ENCODE data around the gene C4BPB.

C4BPB gene

DNA sequence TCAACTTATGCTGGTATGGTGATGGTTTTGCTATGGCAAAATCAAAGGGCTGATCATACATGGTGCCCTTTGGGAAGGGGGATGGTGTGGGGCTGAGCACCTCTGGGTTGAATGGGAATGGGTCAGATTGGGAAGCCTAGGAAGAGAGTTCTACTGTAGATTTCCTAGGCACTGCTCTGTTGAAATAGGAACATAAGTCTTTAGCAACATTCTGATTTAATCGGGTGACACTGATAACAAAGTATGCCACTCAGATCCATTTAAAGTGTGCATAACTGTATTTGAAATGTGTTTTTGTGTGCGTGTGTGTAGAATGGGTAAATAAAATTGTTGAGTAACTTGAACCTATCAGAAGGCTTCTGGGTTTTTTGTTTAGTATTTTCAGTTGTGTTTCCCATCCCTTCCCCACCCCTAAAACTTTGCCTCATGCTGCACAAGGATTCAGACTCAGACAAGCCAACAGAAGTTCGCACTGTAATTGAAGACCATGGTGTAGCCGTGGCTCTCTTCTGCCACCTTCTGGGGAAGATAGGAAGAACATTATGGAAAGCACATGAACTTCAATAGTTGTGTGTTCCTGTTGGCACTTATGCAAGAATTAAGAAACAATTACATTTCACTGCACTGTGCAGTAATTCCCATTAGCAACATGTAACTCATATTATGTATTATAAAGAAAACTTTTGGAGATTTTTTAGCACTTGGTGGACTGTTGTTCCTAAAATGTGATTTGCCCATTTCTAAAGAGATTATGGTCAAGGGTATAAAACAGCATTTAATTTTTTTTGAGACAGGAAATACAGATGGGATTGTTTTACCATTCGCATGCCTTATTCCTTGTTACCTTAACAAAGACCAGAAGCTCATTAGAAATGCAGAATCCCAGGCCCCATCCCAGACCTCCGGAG is 10.9 kb upstream of the C4BPB start:
- Histone ChIP-seq H3K9me3 (ENCODE audit: control insufficient read depth, low read length) (no peaks in the 10 kb centered on the region), H3K36me3 (ENCODE audit: control insufficient read depth, insufficient read depth, low read length) (no peaks in the 10 kb centered on the region), H3K9ac (ENCODE audit: low read length) (no peak overlapping the region), H3K27me3 (ENCODE audit: control insufficient read depth, insufficient read depth, low read length) (no peaks in the 10 kb centered on the region), H3K4me3 (ENCODE audit: low read length) (no peak overlapping the region), H3K4me1 (ENCODE audit: control insufficient read depth, insufficient read depth, low read length) (peaks cover 21% of the 10 kb centered on the region)

DNA sequence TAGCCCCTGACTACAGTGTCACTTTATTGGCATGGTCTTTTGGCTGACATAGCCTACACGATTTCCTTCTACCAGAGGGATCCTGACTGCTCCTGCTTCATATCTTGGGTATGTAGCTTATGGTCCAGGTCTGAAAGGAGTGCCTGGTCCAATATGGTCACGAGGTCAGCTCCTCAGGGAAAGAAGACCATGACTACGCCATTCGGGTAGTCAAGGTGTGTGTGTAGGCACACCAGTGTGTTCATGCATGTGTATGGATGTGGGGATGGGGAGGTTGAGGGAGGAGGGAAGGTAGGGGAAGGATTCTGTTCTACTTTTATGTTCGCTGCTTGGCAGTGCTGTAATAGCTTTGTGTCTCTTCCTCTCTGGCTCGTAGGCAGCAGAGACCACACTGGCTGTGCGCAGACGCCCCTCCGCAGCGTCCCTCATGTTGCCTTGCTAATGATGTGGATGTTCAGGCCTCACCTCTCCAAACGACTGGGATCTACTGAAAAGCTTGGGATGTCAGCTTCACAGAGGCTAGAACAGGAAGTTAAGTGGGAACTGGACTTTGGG is 10.0 kb upstream of the C4BPB start:
- Histone ChIP-seq H3K9me3 (ENCODE audit: control insufficient read depth, low read length) (no peaks in the 10 kb centered on the region), H3K4me3 (ENCODE audit: low read length) (no peak overlapping the region), H3K27me3 (ENCODE audit: control insufficient read depth, insufficient read depth, low read length) (no peaks in the 10 kb centered on the region), H3K4me1 (ENCODE audit: control insufficient read depth, insufficient read depth, low read length) (peaks cover 21% of the 10 kb centered on the region), H3K9ac (ENCODE audit: low read length) (no peak overlapping the region), H3K36me3 (ENCODE audit: control insufficient read depth, insufficient read depth, low read length) (no peaks in the 10 kb centered on the region)

DNA sequence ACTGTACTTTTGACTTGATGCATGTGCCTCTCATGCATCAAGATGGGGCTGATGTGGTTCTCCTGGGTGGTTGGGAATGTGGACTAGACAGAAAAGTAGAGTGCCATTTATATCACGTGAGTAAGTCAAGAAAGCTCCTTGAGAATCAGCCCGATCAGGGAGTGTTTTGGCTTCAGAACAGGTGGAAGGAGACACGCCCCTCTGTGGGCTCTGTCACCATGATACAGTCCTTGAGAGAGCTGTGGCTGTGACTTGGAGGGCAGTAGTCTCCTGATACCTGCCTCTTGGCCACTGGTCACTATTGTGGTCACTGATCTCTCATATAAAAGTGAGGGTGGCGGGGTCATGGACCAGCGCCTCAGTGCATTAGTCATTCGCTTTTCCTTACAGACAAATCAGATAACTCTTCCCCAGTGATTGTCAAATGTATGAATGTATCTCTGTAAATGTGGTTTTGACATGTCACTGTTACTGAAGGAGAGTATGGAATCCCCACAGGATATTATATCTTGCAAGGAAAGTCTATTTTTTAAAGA is 8.9 kb upstream of the C4BPB start:
- H3K4me3 ChIP-seq (ENCODE audit: low read length), result no peak overlapping the region
- no peak overlapping the region for H3K9ac ChIP-seq (ENCODE audit: low read length)
- peaks cover 21% of the 10 kb centered on the region for H3K4me1 ChIP-seq (ENCODE audit: control insufficient read depth, insufficient read depth, low read length)
- H3K27me3 ChIP-seq (ENCODE audit: control insufficient read depth, insufficient read depth, low read length), result no peaks in the 10 kb centered on the region
- no peaks in the 10 kb centered on the region for H3K36me3 ChIP-seq (ENCODE audit: control insufficient read depth, insufficient read depth, low read length)
- no peaks in the 10 kb centered on the region for H3K9me3 ChIP-seq (ENCODE audit: control insufficient read depth, low read length)

DNA sequence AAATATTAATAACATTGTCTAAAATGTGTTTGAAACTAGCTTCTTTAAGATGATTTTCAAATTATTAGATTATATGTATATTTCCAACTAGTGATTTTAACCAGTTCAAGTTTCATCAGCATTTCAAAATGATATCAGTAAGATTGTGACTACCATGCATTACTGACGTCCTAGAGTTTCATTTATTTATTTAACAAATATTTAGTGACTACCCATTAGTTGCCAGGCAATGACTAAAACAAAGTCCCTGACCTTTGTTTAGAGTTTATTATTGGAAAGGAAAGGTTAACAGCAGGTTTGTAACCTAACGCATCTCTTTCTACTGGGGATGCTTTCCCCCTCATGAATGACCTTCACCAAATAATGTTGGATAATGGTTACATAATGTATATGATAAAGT is 7.6 kb upstream of the C4BPB start:
- Histone ChIP-seq H3K4me3 (ENCODE audit: low read length) (no peak overlapping the region), H3K36me3 (ENCODE audit: control insufficient read depth, insufficient read depth, low read length) (no peaks in the 10 kb centered on the region), H3K9me3 (ENCODE audit: control insufficient read depth, low read length) (no peaks in the 10 kb centered on the region), H3K4me1 (ENCODE audit: control insufficient read depth, insufficient read depth, low read length) (peaks cover 21% of the 10 kb centered on the region), H3K27me3 (ENCODE audit: control insufficient read depth, insufficient read depth, low read length) (no peaks in the 10 kb centered on the region), H3K9ac (ENCODE audit: low read length) (no peak overlapping the region)

DNA sequence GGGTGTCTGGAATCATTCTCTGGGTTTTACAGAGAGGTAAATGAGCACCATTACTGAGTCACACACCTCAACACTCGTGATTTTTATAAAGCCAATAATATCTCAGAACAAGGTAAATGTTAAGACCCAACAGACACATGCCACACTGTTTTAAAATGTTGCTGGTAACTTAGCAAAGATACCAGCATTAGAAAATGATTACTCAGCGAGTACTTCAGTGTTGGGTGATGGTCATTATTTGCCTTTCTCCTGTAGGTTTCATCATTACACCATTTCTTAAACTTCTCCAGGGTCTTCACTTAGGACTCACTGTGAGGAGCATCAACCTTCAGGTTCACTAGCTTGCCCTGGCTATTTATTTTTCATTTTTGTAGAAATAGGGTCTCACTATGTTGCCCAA is 6.9 kb upstream of the C4BPB start:
- Histone ChIP-seq H3K4me1 (ENCODE audit: control insufficient read depth, insufficient read depth, low read length) (peaks cover 21% of the 10 kb centered on the region), H3K9ac (ENCODE audit: low read length) (no peak overlapping the region), H3K36me3 (ENCODE audit: control insufficient read depth, insufficient read depth, low read length) (no peaks in the 10 kb centered on the region), H3K9me3 (ENCODE audit: control insufficient read depth, low read length) (no peaks in the 10 kb centered on the region), H3K27me3 (ENCODE audit: control insufficient read depth, insufficient read depth, low read length) (no peaks in the 10 kb centered on the region), H3K4me3 (ENCODE audit: low read length) (no peak overlapping the region)

DNA sequence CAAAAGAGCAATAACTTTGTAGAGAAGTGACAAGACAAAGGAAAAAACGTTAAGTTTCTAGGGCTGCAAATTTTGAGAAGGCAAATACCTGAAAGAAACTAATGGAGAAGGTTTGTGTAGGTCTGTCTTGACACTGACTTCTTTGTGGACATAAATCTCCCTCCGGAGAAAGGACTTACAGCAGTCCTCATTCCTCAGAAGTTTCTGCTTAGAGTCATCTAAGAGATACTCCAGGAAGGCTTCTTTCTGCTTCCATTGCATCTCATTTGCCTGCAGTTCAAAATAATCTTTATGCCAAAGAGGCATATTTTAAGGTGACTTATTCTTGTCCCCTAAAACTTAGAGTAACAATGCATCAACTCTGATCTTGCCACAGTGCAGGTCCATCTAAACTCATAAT is 4.4 kb upstream of the C4BPB start:
- H3K4me3 ChIP-seq (ENCODE audit: low read length), result no peak overlapping the region
- no peak overlapping the region for H3K9ac ChIP-seq (ENCODE audit: low read length)
- H3K4me1 ChIP-seq (ENCODE audit: control insufficient read depth, insufficient read depth, low read length), result peaks cover 27% of the 10 kb centered on the region
- H3K27me3 ChIP-seq (ENCODE audit: control insufficient read depth, insufficient read depth, low read length), result no peaks in the 10 kb centered on the region
- no peaks in the 10 kb centered on the region for H3K36me3 ChIP-seq (ENCODE audit: control insufficient read depth, insufficient read depth, low read length)
- no peaks in the 10 kb centered on the region for H3K9me3 ChIP-seq (ENCODE audit: control insufficient read depth, low read length)

DNA sequence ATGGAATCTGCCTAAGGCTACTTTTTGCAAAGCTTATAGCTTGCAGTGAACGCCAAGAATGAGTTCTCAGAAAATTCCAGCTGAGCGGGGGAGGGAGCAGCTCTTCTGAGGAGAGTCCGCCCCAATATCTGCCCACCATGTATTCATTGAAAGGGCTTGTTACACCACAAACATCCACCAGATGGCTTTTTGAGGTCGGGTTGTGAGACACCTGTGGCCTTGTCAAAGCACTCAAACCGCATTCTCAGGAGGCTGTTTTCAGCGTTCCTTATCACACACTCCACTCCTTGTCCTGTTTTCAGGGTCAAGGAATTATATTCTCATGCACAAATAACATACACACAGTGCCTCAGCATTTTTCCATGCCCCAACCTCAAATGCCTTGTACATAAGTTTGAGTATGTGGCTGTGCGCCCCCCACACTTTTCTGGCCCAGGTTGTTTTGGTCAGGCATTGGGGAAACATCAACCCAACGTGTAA is 3.9 kb upstream of the C4BPB start:
- Histone ChIP-seq H3K9me3 (ENCODE audit: control insufficient read depth, low read length) (no peaks in the 10 kb centered on the region), H3K36me3 (ENCODE audit: control insufficient read depth, insufficient read depth, low read length) (no peaks in the 10 kb centered on the region), H3K27me3 (ENCODE audit: control insufficient read depth, insufficient read depth, low read length) (no peaks in the 10 kb centered on the region), H3K4me1 (ENCODE audit: control insufficient read depth, insufficient read depth, low read length) (peaks cover 28% of the 10 kb centered on the region), H3K4me3 (ENCODE audit: low read length) (no peak overlapping the region), H3K9ac (ENCODE audit: low read length) (no peak overlapping the region)

DNA sequence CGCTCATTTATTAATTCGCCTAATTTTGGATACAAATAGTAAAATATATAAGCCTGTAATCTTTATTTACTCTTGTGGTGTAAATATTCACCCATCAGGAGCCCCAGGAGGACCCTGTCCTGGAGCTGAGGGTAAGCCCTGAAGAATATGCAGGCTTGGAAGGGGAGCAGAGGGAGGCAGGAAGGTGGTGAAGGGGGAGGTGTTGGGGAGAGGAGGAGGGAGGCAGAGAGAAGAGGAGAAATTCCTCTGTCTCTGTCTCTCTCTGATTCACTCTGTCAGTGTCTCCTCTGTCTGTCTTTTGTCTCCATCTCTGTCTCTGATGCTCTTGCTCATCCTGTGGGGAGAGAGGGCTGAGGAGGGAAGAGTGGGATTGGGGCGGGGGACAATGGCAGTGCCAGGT is 2.8 kb upstream of the C4BPB start:
- Histone ChIP-seq H3K36me3 (ENCODE audit: control insufficient read depth, insufficient read depth, low read length) (no peaks in the 10 kb centered on the region), H3K9me3 (ENCODE audit: control insufficient read depth, low read length) (no peaks in the 10 kb centered on the region), H3K4me3 (ENCODE audit: low read length) (no peak overlapping the region), H3K9ac (ENCODE audit: low read length) (no peak overlapping the region), H3K27me3 (ENCODE audit: control insufficient read depth, insufficient read depth, low read length) (no peaks in the 10 kb centered on the region), H3K4me1 (ENCODE audit: control insufficient read depth, insufficient read depth, low read length) (peaks cover 26% of the 10 kb centered on the region)

DNA sequence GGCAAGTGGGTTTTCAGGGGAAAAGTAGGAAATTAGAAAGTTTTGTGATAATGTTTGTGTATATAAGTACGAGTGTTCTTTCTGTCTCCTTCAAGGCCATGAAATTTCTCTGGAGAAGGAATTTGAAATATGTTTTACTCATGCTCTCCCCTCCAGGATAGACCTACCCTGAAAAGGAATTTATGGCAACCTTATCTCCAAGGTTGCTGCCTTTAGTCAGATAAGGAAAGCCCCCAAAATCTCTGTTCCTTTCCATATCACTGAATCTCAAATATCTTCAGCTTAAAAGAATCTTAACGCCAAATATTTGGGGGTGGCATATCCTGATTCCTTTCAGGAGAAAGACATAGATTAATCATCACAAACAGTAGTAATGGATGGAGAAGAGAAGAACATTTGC is 499 bp upstream of the C4BPB start:
- H3K9me3 ChIP-seq (ENCODE audit: control insufficient read depth, low read length), result no peaks in the 10 kb centered on the region
- no peak overlapping the region for H3K9ac ChIP-seq (ENCODE audit: low read length)
- no peaks in the 10 kb centered on the region for H3K36me3 ChIP-seq (ENCODE audit: control insufficient read depth, insufficient read depth, low read length)
- no peaks in the 10 kb centered on the region for H3K27me3 ChIP-seq (ENCODE audit: control insufficient read depth, insufficient read depth, low read length)
- no peak overlapping the region for H3K4me3 ChIP-seq (ENCODE audit: low read length)
- H3K4me1 ChIP-seq (ENCODE audit: control insufficient read depth, insufficient read depth, low read length), result peaks cover 20% of the 10 kb centered on the region

DNA sequence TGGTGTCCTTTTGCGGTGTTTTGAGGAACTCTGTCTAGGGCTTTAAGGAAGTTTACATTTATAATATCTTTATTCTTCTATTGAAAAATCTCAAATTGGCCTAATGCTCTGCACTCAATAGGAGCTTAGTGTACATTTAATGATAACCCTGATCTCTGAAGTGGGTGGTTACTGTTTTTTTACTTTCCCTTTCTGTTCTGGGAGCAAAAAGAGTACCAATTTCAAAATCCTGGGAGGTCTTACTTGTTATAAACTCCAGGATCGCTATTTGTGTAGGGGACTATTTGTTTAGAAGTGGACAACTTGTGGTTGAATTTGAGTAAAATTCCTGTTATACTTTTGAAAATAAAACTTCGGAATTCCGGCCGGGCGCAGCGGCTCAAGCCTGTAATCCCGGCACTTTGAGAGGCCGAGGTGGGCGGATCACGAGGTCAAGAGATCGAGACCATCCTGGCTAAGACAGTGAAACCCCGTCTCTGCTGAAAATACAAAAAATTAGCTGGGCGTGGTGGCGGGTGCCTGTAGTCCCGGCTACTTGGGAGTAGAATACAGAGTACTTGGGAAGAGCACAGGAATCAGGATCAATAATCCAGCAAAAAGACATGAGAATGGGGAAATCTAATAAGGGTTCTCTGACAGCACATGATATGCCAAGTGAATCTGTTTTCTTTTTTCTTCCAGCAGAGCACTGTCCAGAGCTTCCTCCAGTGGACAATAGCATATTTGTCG is 1.1 kb downstream of the C4BPB start:
- Histone ChIP-seq H3K9ac (ENCODE audit: low read length) (no peak overlapping the region), H3K4me1 (ENCODE audit: control insufficient read depth, insufficient read depth, low read length) (peaks cover 20% of the 10 kb centered on the region), H3K4me3 (ENCODE audit: low read length) (no peak overlapping the region), H3K36me3 (ENCODE audit: control insufficient read depth, insufficient read depth, low read length) (no peaks in the 10 kb centered on the region), H3K9me3 (ENCODE audit: control insufficient read depth, low read length) (no peaks in the 10 kb centered on the region), H3K27me3 (ENCODE audit: control insufficient read depth, insufficient read depth, low read length) (no peaks in the 10 kb centered on the region)

DNA sequence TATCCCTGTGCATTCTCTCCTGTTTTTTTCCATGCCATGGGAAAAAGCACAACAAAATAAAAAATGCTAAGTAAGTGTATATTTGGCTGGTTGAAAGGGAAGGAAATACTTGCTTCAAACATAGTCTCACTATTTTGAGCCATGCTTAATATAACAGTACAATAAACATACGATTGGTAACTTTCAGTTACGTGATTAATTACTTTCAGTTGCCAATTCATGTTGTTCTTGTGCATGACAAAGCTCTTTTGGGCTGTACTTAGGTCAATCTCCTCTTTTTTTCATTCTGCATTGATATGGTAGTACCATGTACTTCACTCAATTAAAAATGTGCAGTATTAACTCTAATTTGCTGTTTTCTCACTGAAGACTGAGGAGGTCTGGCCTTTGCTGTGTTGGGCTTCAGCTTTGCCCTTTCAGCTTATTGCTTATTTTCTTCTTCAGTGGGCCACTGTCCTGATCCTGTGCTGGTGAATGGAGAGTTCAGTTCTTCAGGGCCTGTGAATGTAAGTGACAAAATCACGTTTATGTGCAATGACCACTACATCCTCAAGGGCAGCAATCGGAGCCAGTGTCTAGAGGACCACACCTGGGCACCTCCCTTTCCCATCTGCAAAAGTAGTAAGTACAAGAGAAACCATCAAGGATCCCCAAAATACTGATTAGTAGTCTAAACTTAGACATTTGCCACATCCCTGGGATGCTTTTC is 2.7 kb downstream of the C4BPB start:
- Histone ChIP-seq H3K4me3 (ENCODE audit: low read length) (no peak overlapping the region), H3K27me3 (ENCODE audit: control insufficient read depth, insufficient read depth, low read length) (no peaks in the 10 kb centered on the region), H3K36me3 (ENCODE audit: control insufficient read depth, insufficient read depth, low read length) (no peaks in the 10 kb centered on the region), H3K9ac (ENCODE audit: low read length) (no peak overlapping the region), H3K4me1 (ENCODE audit: control insufficient read depth, insufficient read depth, low read length) (peaks cover 20% of the 10 kb centered on the region), H3K9me3 (ENCODE audit: control insufficient read depth, low read length) (no peaks in the 10 kb centered on the region)
